ENCODE data around the gene CHCHD6.

Gene CHCHD6

DNA sequence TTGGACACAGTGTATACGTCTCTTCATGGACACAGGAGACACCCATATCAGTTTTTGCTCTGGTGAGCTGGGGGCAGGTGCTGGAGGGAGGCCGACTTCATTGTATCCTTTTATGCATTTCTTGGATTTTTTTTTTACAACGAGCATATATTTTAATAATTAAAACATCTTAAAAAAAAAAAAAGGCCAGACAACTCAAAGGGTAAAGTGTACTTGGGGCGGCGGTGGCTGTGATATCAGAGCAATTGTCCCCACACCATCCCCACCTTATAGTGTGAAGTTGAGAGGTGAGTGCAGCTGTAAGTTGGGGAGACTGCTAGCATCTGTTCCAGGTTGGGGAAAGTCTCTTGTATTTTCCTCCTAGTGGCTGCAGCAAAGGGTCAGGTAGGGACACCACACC lies 266.9 kb downstream of the CHCHD6 start:
- no peak for TF ChIP-seq CTCF (IDR thresholded peaks at IDR 0.05; ENCODE audit: borderline replicate concordance, insufficient read depth, low read depth, low read length)
- H3K4me3 ChIP-seq (ENCODE audit: low read depth, low read length): no peak overlapping the region

DNA sequence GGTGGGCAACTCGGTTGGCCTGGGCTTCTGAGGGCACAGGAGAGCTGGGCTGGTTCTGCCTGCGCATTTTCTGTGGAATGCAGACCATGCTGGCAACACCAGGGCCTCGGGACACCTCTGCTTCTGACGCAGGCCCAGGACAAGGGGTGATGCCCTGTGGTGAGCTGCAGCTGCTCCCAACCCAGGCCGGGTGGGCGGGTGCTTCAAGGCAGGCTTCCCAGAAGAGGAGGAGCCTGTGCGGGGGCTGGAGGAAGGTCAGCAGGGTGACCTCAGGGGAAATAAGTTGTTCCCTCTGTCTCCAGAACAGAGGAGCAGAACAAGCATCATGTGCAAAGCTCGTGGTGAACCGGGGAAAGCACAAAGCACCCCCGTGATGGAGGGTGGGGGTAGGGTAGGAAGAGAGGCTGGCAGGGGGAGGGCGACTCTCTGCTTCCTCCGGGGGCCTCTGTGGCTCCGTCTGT lies 267.9 kb downstream of the CHCHD6 start:
- no peak overlapping the region for H3K4me3 ChIP-seq (ENCODE audit: low read depth, low read length)
- no peak for TF ChIP-seq CTCF (IDR thresholded peaks at IDR 0.05; ENCODE audit: borderline replicate concordance, insufficient read depth, low read depth, low read length)

- H3K4me3 ChIP-seq (ENCODE audit: low read depth, low read length): no peak overlapping the region
- no peak for TF ChIP-seq CTCF (IDR thresholded peaks at IDR 0.05; ENCODE audit: borderline replicate concordance, insufficient read depth, low read depth, low read length)
Observed at GRCh38 chr3:126972866-126973265, 268.8 kb downstream of the CHCHD6 start.

DNA sequence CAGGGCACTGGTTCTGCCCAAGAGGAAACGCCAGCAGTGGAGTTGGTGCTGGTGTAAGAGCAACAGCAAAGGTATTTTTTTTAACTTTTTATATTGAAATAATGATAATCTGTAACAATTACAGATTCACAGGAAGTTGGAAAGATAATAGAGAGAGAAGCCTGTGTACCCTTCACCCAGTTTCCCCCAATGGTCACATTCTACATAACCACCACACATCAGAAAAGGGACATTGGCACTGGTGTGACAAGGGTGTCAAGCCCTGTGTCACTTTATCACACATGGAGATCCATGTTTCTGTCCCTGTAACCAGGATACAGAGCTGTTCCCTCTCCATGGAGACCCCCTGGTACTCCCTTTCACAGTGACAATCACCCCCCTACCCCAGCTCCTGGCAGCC lies 269.8 kb downstream of the CHCHD6 start:
- TF ChIP-seq CTCF (IDR thresholded peaks at IDR 0.05; ENCODE audit: borderline replicate concordance, insufficient read depth, low read depth, low read length): no peak
- no peak overlapping the region for H3K4me3 ChIP-seq (ENCODE audit: low read depth, low read length)

DNA sequence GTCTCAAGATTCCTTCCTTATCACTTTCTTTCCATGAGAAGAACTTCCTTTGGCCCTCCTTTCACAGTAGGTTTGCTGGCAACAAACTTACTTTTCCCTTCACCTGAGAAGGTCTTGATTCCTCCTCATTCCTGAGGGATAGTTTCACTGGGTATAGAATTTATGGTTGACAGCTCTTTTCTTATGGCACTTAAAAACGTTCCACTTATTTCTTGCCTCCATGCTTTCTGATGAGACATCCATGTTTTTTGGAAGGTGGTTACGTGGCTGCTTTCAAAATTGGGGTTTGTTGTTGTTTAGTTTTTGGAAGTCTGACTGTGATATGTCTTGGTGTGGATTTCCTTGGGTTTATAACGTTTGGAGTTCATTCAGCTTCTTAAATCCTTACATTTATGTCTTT lies 270.7 kb downstream of the CHCHD6 start:
- TF ChIP-seq CTCF (IDR thresholded peaks at IDR 0.05; ENCODE audit: borderline replicate concordance, insufficient read depth, low read depth, low read length): no peak
- no peak overlapping the region for H3K4me3 ChIP-seq (ENCODE audit: low read depth, low read length)

DNA sequence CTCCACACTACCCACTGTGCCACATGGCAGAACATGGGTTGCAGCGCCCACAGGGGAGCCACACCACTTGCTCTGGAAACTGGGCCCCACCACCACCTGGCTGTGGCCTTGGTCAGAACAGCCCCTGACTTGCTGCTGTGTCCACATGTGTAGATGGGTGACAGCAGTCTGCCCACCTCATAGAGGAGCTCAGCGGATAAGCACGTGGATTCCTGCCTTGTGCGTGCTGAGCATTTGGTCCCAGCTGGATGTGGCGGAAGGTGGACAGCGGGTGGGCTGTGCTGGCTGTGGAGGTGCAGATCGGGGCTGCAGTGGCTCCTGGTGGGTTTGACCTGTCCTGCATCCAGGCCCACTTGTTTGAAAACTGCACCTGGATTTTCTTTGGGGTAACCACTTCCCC lies 272.9 kb downstream of the CHCHD6 start:
- no peak overlapping the region for H3K4me3 ChIP-seq (ENCODE audit: low read depth, low read length)
- no peak for TF ChIP-seq CTCF (IDR thresholded peaks at IDR 0.05; ENCODE audit: borderline replicate concordance, insufficient read depth, low read depth, low read length)

DNA sequence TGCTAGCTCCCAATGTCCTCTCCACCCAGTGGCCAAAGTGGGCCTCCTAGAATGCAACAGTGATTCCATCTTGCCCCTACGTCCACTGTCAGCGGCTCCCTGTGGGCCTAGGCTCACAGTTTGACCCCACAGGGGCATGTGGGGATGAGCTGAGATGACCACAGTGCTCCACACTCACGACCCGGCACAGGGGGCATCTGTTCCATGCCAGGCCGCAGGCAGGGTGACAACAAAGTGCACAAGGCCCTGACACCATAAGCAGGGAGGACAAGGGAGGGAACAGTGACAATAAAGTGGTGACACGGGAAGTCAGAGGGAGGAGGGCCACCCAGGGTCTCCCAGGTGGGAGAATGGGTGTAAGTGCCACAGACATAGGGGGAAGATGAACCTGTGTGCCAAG lies 273.8 kb downstream of the CHCHD6 start:
- H3K4me3 ChIP-seq (ENCODE audit: low read depth, low read length): no peak overlapping the region
- no peak for TF ChIP-seq CTCF (IDR thresholded peaks at IDR 0.05; ENCODE audit: borderline replicate concordance, insufficient read depth, low read depth, low read length)
